Tibial nerve (tissue), 4 donors: ENCODE measurements around the gene EVPL.

Source experiments
- CTCF ChIP-seq, 5 experiments: fragments of 200-600 bp in 3 of 5; fragments of 450-650 bp in 2 of 5; sonication (generic) in 3 of 5; IDR thresholded peaks; one replicate each; pipeline ENCODE4 v1.5.1; 2016 to 2019; ENCODE audit warnings: antibody characterized with exemption in 5 of 5, mild to moderate bottlenecking in 3 of 5, moderate library complexity in 2 of 5
- EP300 ChIP-seq, 2 donors: sonication (generic); formaldehyde crosslinking; IDR thresholded peaks; one replicate each; pipeline ENCODE4 v1.6.1; 2017; ENCODE audit warnings: antibody characterized with exemption in 2 of 2, mild to moderate bottlenecking in 1 of 2

- TF ChIP-seq EP300 (IDR thresholded peaks at IDR 0.05): no peak
- no peak for TF ChIP-seq CTCF (IDR thresholded peaks at IDR 0.05)
These were observed 56.5 kb downstream of the EVPL start for GRCh38 chr17:75970626-75971025.
